Glutamatergic neuron (in vitro differentiated cells): ENCODE results near the gene CHRNA3. TPM values are rescaled to one million over a fixed set of nuclear protein-coding genes. Genes with fewer than 3 reads are reported as not detected.

Experiments
- DNase-seq: peaks from one replicate; pipeline ENCODE4 v3.0.0; 2022
- H3K27ac Mint-ChIP-seq: one replicate; pipeline ENCODE4 v1.8.0; 2020; ENCODE audit warnings: mild to moderate bottlenecking, mixed read lengths, inconsistent platforms; ENCODE audit not compliant: unreplicated experiment
- H3K27me3 Mint-ChIP-seq: one replicate; pipeline ENCODE4 v1.8.0; 2020; ENCODE audit warnings: mild to moderate bottlenecking, moderate library complexity, mixed read lengths, inconsistent platforms; ENCODE audit not compliant: unreplicated experiment
- H3K36me3 Mint-ChIP-seq: one replicate; pipeline ENCODE4 v1.8.0; 2020; ENCODE audit warnings: mild to moderate bottlenecking, mixed read lengths, inconsistent platforms; ENCODE audit not compliant: unreplicated experiment
- H3K4me1 Mint-ChIP-seq: one replicate; pipeline ENCODE4 v1.8.0; 2020; ENCODE audit warnings: mild to moderate bottlenecking, low read depth, mixed read lengths, inconsistent platforms; ENCODE audit not compliant: unreplicated experiment
- H3K4me3 Mint-ChIP-seq: one replicate; pipeline ENCODE4 v1.8.0; 2020; ENCODE audit warnings: mild to moderate bottlenecking, mixed read lengths, inconsistent platforms; ENCODE audit not compliant: unreplicated experiment
- H3K9me3 Mint-ChIP-seq: one replicate; pipeline ENCODE4 v1.8.0; 2020; ENCODE audit warnings: mild to moderate bottlenecking, moderate library complexity, mixed read lengths, inconsistent platforms; ENCODE audit not compliant: unreplicated experiment
- total RNA-seq: library from RNA; stranded (reverse); fragmentation: NEBNext Ultra II Directional; extraction: Animal tissue kit (Norgen Biotek cat#: 25700); gene quantifications from one replicate; pipeline ENCODE4 v1.2.1, GENCODE V29; 2021; ENCODE audit not compliant: unreplicated experiment
- TF ChIP-seq, protein P1 (sequence below): fragments of 200-600 bp; sonication (generic); IDR thresholded peaks from one replicate; pipeline ENCODE4 v1.5.0; 2021; ENCODE audit not compliant: partially characterized antibody, unreplicated experiment

Gene CHRNA3
- total RNA-seq, 1 donor from 2014 or later, result 208 TPM

DNA sequence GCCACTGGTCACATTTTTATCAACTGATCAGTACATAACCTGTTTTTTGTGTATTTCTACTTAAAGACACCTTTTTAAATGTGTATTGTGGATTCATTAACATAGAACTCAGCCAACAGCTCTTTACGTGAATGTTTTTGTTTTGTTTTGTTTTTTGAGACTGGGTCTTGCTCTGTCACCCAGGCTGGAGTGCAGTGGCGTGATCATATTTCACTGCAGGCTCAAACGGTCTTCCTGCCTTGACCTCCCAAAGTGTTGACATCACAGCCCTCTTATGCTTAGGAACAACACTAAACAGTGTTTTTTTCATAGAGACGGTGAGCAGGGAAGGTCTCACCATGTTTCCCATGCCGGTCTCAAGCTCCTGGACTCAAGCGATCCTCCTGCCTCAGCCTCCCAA lies 70.6 kb downstream of the CHRNA3 start:
- Mint-ChIP-seq H3K4me1 (no peaks in the 10 kb centered on the region), H3K27ac (no peak overlapping the region), H3K27me3 (no peaks in the 10 kb centered on the region), H3K9me3 (peaks cover 1% of the 10 kb centered on the region), H3K4me3 (no peak overlapping the region), H3K36me3 (no peaks in the 10 kb centered on the region)
- DNase-seq, result no peak
- TF ChIP-seq, protein P1, sequence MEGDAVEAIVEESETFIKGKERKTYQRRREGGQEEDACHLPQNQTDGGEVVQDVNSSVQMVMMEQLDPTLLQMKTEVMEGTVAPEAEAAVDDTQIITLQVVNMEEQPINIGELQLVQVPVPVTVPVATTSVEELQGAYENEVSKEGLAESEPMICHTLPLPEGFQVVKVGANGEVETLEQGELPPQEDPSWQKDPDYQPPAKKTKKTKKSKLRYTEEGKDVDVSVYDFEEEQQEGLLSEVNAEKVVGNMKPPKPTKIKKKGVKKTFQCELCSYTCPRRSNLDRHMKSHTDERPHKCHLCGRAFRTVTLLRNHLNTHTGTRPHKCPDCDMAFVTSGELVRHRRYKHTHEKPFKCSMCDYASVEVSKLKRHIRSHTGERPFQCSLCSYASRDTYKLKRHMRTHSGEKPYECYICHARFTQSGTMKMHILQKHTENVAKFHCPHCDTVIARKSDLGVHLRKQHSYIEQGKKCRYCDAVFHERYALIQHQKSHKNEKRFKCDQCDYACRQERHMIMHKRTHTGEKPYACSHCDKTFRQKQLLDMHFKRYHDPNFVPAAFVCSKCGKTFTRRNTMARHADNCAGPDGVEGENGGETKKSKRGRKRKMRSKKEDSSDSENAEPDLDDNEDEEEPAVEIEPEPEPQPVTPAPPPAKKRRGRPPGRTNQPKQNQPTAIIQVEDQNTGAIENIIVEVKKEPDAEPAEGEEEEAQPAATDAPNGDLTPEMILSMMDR, result no peak

Other genes starting within 250 kb of the CHRNA3 start
- 82.4 TPM for gene IREB2, start 182.8 kb downstream of the CHRNA3 start, total RNA-seq
- 2.8 TPM for gene HYKK, start 113.4 kb downstream of the CHRNA3 start, total RNA-seq
- gene PSMA4, start 80.6 kb downstream of the CHRNA3 start, total RNA-seq, result 170 TPM
- 55.3 TPM for gene CHRNA5, start 55.5 kb downstream of the CHRNA3 start, total RNA-seq
- 71.6 TPM for gene CHRNB4, start 20.2 kb upstream of the CHRNA3 start, total RNA-seq
- 181 TPM for gene ADAMTS7, start 190.5 kb upstream of the CHRNA3 start, total RNA-seq